Measurements from ENCODE around the gene MAPK9.

GRCh38 chr5:180331647-180331950, 39.7 kb upstream of the MAPK9 start:
- no peak for TF ChIP-seq CTCF (IDR thresholded peaks at IDR 0.05)
- no peak for TF ChIP-seq POLR2A (IDR thresholded peaks at IDR 0.05)
- TF ChIP-seq EP300 (IDR thresholded peaks at IDR 0.05), result no peak

Measured in ovary (tissue), 3 donors.